HG03097 (cell line): Measurements from ENCODE around the gene JUNB.

Experiments
- ATAC-seq: cut with Tn5 transposase; IDR thresholded peaks from one replicate; pipeline ENCODE4 v1.9.1; 2021; ENCODE audit not compliant: unreplicated experiment, low FRiP score

JUNB gene

GRCh38 chr19:12791345-12792050 is at the start of gene JUNB:
TSS of gene JUNB (plus strand) at chr19:12791486. CDS start at chr19:12791772, 286 bp downstream.
- peak; percentile 32 for ATAC-seq

- ATAC-seq = no peak
These were observed 46.0 kb upstream of the JUNB start for GRCh38 chr19:12745166-12745897.

GRCh38 chr19:12748489-12748888 is 42.8 kb upstream of the JUNB start:
- ATAC-seq = no peak

GRCh38 chr19:12749938-12750521 is 41.3 kb upstream of the JUNB start:
- ATAC-seq = no peak

GRCh38 chr19:12750851-12751250 is 40.4 kb upstream of the JUNB start:
- ATAC-seq = no peak

GRCh38 chr19:12751635-12752034 is 39.7 kb upstream of the JUNB start, which contains the start of gene BEST2:
TSS of gene BEST2 (plus strand) at chr19:12751791. CDS start at chr19:12752593, 802 bp downstream.
- no peak for ATAC-seq

GRCh38 chr19:12752056-12752781 is 39.1 kb upstream of the JUNB start:
- no peak for ATAC-seq

GRCh38 chr19:12754465-12755196 is 36.7 kb upstream of the JUNB start:
- ATAC-seq = no peak

- ATAC-seq = no peak
These were observed 35.0 kb upstream of the JUNB start for GRCh38 chr19:12756150-12756883.

- ATAC-seq = no peak
These were observed 33.6 kb upstream of the JUNB start for GRCh38 chr19:12757544-12758274.

- ATAC-seq = no peak
These were observed 31.6 kb upstream of the JUNB start for GRCh38 chr19:12759686-12760085.

- ATAC-seq = no peak
These were observed 28.2 kb upstream of the JUNB start for GRCh38 chr19:12763100-12763499.

GRCh38 chr19:12764698-12765097 is 26.6 kb upstream of the JUNB start:
- no peak for ATAC-seq

- ATAC-seq = no peak
These were observed 25.2 kb upstream of the JUNB start for GRCh38 chr19:12766051-12766521.

- ATAC-seq = no peak
These were observed 24.1 kb upstream of the JUNB start for GRCh38 chr19:12767150-12767549.

GRCh38 chr19:12767666-12768065 is 23.6 kb upstream of the JUNB start:
- no peak for ATAC-seq

GRCh38 chr19:12769689-12770088 is 21.6 kb upstream of the JUNB start:
- no peak for ATAC-seq

- ATAC-seq = no peak
These were observed 20.4 kb upstream of the JUNB start for GRCh38 chr19:12770922-12771321.

- no peak for ATAC-seq
These were observed 19.0 kb upstream of the JUNB start for GRCh38 chr19:12772323-12772722.
